IMR-90 (cell line): ENCODE data around the gene MYDGF.

Source experiments
- POLR2A ChIP-seq: IDR thresholded peaks from 2 replicates; pipeline ENCODE4 v1.6.1; 2012; ENCODE audit warnings: mild to moderate bottlenecking, low read depth, low read length
- SMC3 ChIP-seq: fragments of 150-350 bp; IDR thresholded peaks from 2 replicates; pipeline ENCODE4 v1.6.1; 2016; ENCODE audit warnings: low read depth, mild to moderate bottlenecking, antibody characterized with exemption, low read length, moderate library complexity
- TF ChIP-seq, protein P1 (sequence below): conservative IDR thresholded peaks from 2 replicates; pipeline ENCODE4 v1.5.1; 2012; ENCODE audit warnings: mild to moderate bottlenecking, low read depth, low read length, improper control_type of control experiment

- TF ChIP-seq POLR2A (no peak), SMC3 (no peak)
- TF ChIP-seq, protein P1, sequence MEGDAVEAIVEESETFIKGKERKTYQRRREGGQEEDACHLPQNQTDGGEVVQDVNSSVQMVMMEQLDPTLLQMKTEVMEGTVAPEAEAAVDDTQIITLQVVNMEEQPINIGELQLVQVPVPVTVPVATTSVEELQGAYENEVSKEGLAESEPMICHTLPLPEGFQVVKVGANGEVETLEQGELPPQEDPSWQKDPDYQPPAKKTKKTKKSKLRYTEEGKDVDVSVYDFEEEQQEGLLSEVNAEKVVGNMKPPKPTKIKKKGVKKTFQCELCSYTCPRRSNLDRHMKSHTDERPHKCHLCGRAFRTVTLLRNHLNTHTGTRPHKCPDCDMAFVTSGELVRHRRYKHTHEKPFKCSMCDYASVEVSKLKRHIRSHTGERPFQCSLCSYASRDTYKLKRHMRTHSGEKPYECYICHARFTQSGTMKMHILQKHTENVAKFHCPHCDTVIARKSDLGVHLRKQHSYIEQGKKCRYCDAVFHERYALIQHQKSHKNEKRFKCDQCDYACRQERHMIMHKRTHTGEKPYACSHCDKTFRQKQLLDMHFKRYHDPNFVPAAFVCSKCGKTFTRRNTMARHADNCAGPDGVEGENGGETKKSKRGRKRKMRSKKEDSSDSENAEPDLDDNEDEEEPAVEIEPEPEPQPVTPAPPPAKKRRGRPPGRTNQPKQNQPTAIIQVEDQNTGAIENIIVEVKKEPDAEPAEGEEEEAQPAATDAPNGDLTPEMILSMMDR: no peak
These were observed 12.3 kb downstream of the MYDGF start for GRCh38 chr19:4657835-4658234.
